HEK293T (cell line): ENCODE results near the gene CCNI.

Source experiments
- CTCF ChIA-PET: fragments of 350-600 bp; formaldehyde crosslinking; extraction: SDS; loops from one replicate; lab custom pipeline; 2021; ENCODE audit warnings: antibody characterized with exemption, inconsistent platforms; lab: Yijun Ruan, JAX
- POLR2A ChIA-PET: fragments of 350-600 bp; formaldehyde crosslinking; extraction: SDS; loops from one replicate; lab custom pipeline; 2020; ENCODE audit warnings: antibody characterized with exemption, inconsistent platforms; lab: Yijun Ruan, JAX
- DNase-seq: peaks from one replicate; pipeline ENCODE4 v3.0.0; 2012; ENCODE audit warnings: mixed read lengths; ENCODE audit errors: extremely low spot score
- ARNT ChIP-seq: fragments of 450-650 bp; IDR thresholded peaks from 2 replicates; pipeline ENCODE4 v1.6.1; 2017; ENCODE audit warnings: mild to moderate bottlenecking
- BHLHE40 ChIP-seq: fragments of 450-650 bp; IDR thresholded peaks from 2 replicates; pipeline ENCODE4 v1.6.1; 2016; ENCODE audit warnings: mild to moderate bottlenecking, moderate library complexity, borderline replicate concordance
- CTBP1 ChIP-seq: fragments of 450-650 bp; IDR thresholded peaks from 2 replicates; pipeline ENCODE4 v1.6.1; 2016; ENCODE audit warnings: borderline replicate concordance
- ELF4 ChIP-seq: fragments of 450-650 bp; IDR thresholded peaks from 2 replicates; pipeline ENCODE4 v1.6.1; 2017; ENCODE audit warnings: antibody characterized with exemption
- FOXA1 ChIP-seq: fragments of 450-650 bp; IDR thresholded peaks from 2 replicates; pipeline ENCODE4 v1.6.1; 2016; ENCODE audit warnings: mild to moderate bottlenecking
- FOXK2 ChIP-seq: fragments of 450-650 bp; IDR thresholded peaks from 2 replicates; pipeline ENCODE4 v1.6.1; 2016; ENCODE audit warnings: mild to moderate bottlenecking
- FOXM1 ChIP-seq: fragments of 450-650 bp; IDR thresholded peaks from 2 replicates; pipeline ENCODE4 v1.6.1; 2017; ENCODE audit warnings: mild to moderate bottlenecking, borderline replicate concordance
- HDGF ChIP-seq: fragments of 450-650 bp; IDR thresholded peaks from 2 replicates; pipeline ENCODE4 v1.6.1; 2017; ENCODE audit warnings: antibody characterized with exemption, borderline replicate concordance
- L3MBTL2 ChIP-seq: fragments of 450-650 bp; conservative IDR thresholded peaks from 2 replicates; pipeline ENCODE4 v1.6.1; 2016; ENCODE audit warnings: mild to moderate bottlenecking
- LEF1 ChIP-seq: fragments of 450-650 bp; IDR thresholded peaks from 2 replicates; pipeline ENCODE4 v1.6.1; 2017; ENCODE audit warnings: mild to moderate bottlenecking, borderline replicate concordance
- NFRKB ChIP-seq: fragments of 450-650 bp; IDR thresholded peaks from 2 replicates; pipeline ENCODE4 v1.6.1; 2016; ENCODE audit warnings: mild to moderate bottlenecking, moderate library complexity
- SP1 ChIP-seq: fragments of 450-650 bp; IDR thresholded peaks from 2 replicates; pipeline ENCODE4 v1.6.1; 2017
- SUZ12 ChIP-seq: fragments of 450-650 bp; IDR thresholded peaks from 2 replicates; pipeline ENCODE4 v1.6.1; 2016; ENCODE audit warnings: mild to moderate bottlenecking
- TARDBP ChIP-seq: fragments of 450-650 bp; IDR thresholded peaks from 2 replicates; pipeline ENCODE4 v1.6.1; 2016
- ZNF384 ChIP-seq: fragments of 450-650 bp; IDR thresholded peaks from 2 replicates; pipeline ENCODE4 v1.6.1; 2016
- TF ChIP-seq, protein P1 (sequence below): fragments of 450-650 bp; IDR thresholded peaks from 2 replicates; pipeline ENCODE4 v1.6.1; 2016

CCNI gene

DNA sequence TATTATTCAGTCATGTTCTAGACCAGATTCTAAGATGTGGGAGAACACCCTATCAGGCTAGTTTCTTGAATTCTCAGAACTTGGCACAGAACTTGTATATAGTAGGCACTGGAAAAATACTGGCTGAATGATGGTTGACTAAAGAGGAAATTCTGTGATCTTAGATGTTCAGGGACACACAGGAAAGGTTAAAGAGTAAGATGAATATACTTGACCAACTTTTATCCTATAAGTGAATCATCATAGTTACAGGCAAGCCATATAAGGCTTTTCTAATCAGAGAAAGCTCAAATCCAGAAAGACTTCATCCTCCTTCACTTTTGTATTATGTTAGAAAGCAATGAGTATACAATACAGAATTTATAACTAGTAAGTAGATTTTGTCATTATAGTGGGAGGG, 72.4 kb downstream of the CCNI start:
- POLR2A ChIA-PET = no interaction called here
- TF ChIP-seq, protein P1, sequence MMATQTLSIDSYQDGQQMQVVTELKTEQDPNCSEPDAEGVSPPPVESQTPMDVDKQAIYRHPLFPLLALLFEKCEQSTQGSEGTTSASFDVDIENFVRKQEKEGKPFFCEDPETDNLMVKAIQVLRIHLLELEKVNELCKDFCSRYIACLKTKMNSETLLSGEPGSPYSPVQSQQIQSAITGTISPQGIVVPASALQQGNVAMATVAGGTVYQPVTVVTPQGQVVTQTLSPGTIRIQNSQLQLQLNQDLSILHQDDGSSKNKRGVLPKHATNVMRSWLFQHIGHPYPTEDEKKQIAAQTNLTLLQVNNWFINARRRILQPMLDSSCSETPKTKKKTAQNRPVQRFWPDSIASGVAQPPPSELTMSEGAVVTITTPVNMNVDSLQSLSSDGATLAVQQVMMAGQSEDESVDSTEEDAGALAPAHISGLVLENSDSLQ = no peak
- TF ChIP-seq BHLHE40 (no peak), ARNT (no peak), LEF1 (no peak), SUZ12 (no peak), ELF4 (no peak), ZNF384 (no peak), L3MBTL2 (no peak), SP1 (no peak), NFRKB (no peak), HDGF (no peak), CTBP1 (no peak)
- no peak for DNase-seq
- CTCF ChIA-PET = no interaction called here

DNA sequence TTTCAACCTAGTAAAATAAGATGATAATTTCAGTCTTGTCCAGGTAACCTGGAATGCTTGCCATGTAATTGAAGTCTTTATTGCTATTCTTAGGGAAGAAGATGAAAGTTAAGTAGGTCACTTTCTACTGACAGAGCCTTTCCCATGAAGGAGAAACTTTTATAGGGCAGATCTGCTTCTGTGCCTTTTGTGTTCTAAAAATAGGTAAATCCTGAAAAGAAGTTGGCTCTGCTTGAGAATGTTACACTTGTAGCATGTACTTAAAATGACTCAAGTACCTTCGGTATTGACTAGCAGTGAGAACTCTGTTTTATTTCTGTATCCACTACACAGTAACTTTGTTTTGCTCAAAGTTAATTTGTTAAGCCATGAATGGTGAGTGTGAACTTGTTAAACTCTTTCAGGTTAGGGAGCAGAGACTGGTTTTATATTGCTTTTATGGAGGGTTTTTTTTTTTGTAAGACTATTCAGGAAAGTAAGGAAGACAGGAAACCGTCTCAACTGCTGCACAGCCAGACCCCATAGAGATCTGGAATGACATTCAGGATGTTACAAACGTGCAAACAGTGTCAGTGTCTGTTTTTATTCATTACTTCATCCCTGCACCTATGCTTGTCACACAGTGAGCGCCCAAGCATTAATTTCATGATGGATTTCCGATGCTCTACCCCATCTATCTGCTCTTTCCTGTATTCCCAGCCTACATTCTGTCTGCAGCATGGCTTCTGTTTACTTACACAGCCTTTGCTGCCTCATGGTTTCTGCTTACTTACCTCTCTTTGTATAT, 73.3 kb downstream of the CCNI start:
- ChIA-PET POLR2A (no interaction called here), CTCF (no interaction called here)
- no peak for TF ChIP-seq CTBP1
- TF ChIP-seq FOXA1 = no peak
- no peak for TF ChIP-seq LEF1
- TF ChIP-seq BHLHE40 = no peak
- TF ChIP-seq ZNF384 = no peak
- no peak for TF ChIP-seq SUZ12
- TF ChIP-seq TARDBP = no peak
- TF ChIP-seq ARNT = no peak
- TF ChIP-seq NFRKB = no peak
- TF ChIP-seq, protein P1 = no peak
- no peak for TF ChIP-seq HDGF
- no peak for DNase-seq

DNA sequence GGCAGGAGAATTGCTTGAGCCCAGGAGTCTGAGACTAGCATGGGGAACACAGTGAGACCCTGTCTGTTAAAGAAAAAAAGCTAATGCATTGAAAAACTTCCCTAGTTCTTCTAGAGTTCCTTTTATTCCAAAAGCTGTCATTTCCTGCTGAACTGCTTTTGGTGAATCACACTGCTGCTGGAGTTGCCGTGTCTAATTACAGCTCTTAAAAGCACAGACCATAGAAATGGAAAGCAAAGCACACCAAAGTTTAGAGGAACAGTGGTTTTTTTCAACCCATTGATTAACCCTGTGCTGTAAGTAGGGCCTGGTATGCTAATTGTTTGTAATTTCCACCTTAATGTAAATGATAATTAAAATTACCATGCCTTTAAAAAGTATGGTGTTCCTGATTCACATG, 73.9 kb downstream of the CCNI start:
- CTCF ChIA-PET = no interaction called here
- POLR2A ChIA-PET = no interaction called here
- TF ChIP-seq FOXA1 (no peak), CTBP1 (no peak), ARNT (no peak), FOXM1 (no peak), NFRKB (no peak), FOXK2 (no peak), LEF1 (no peak), SUZ12 (no peak), BHLHE40 (no peak), L3MBTL2 (no peak), ELF4 (no peak), HDGF (no peak), TARDBP (no peak), ZNF384 (no peak), SP1 (no peak)
- TF ChIP-seq, protein P1 = no peak
- no peak for DNase-seq

DNA sequence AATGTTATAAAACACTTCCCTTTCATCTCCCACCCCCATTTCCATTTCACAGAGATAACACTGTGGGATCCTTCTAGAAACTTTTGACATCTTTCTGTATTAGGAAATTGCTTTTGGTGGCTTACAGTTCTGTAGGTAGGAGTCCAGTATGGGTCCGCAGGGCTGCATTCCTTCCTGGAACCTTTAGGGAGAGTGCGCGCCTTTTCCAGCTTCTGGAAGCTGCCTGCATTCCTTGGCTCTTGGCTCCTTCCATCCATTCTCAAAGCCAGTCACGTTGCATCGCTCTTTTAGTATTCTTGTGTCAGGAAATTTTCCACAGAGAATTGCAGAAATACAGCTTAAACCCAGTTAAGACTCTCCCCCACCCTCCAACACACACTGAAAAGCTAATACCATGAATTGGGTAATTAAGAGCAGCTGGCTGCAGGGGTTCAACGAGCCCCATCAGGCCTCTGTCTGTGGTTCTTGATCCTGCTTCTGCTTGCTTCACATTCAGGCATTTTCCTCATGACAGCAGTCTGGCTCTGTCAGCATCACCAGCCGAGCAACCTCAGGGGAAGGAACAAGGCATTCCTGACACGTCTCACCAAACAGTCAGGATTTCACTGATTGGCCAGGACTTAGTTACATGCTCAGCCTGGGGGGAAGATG, 77.4 kb downstream of the CCNI start:
- DNase-seq = no peak
- no peak for TF ChIP-seq L3MBTL2
- no peak for TF ChIP-seq FOXK2
- TF ChIP-seq NFRKB = no peak
- no peak for TF ChIP-seq SUZ12
- TF ChIP-seq, protein P1 = no peak
- no peak for TF ChIP-seq HDGF
- no peak for TF ChIP-seq ARNT
- TF ChIP-seq TARDBP = no peak
- no peak for TF ChIP-seq FOXA1
- TF ChIP-seq SP1 = no peak
- no peak for TF ChIP-seq ELF4
- TF ChIP-seq ZNF384 = no peak
- TF ChIP-seq LEF1 = no peak
- ChIA-PET CTCF (interaction anchor here (0.6 kb wide), 1 partner anchor 15 kb away, joined by 4 read pairs; no protein-coding TSS in a partner anchor), POLR2A (no interaction called here)

DNA sequence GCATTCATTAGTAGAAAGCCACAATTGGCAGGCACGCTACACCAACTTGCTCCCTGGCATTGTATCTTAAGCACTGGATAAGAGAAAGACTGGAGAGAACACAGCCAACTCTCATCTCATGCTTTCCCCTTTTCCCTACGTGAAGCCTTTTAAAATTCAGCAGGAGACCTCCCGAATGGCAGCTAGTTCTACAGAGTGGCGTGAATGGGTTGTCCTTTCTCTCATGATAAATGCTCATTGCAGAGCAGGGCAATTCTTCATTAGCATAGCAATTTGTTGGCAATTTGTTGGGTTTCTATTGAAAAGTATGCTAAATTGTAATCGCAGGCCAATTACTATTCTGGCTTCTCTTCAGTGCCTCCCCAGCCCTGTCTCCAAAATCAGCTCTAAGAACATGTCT, 78.3 kb downstream of the CCNI start:
- CTCF ChIA-PET = no interaction called here
- POLR2A ChIA-PET = no interaction called here
- DNase-seq = no peak
- TF ChIP-seq SUZ12 (no peak), ZNF384 (no peak), SP1 (no peak), TARDBP (no peak), CTBP1 (no peak), ARNT (no peak), L3MBTL2 (no peak), ELF4 (no peak), FOXK2 (no peak), NFRKB (no peak), LEF1 (no peak), BHLHE40 (no peak), FOXA1 (no peak), FOXM1 (no peak), HDGF (no peak)
- TF ChIP-seq, protein P1 = no peak
